PC-3 (cell line): ENCODE measurements around the gene CLRN1. TPM values are rescaled to one million over a fixed set of nuclear protein-coding genes. Genes with fewer than 3 reads are reported as not detected.
"Not testable (repeated sequence)": the region's sequence is repeated elsewhere in the genome, so short reads cannot be mapped to it uniquely, and the experiment has no call there.

Experiments used
- ATAC-seq: fragments of 200-7000 bp; cut with Tn5 transposase; 2 replicates; pipeline ENCODE4 v1.9.1; 2020; ENCODE audit warnings: mild to moderate bottlenecking, moderate library complexity
- BruUV-seq: library from RNA; stranded (reverse); fragments of 400-500 nt; replicated peaks from 2 replicates; lab custom pipeline; 2021; lab: Mats Ljungman, UMichigan
- CTCF ChIA-PET: fragments of 300-600 bp; sonication (Branson Sonifier 250); formaldehyde crosslinking; loops from one replicate; lab custom pipeline; 2022; ENCODE audit warnings: antibody characterized with exemption; lab: Charles Lee
- POLR2A ChIA-PET: fragments of 300-600 bp; sonication (Branson Sonifier 250); formaldehyde crosslinking; loops from one replicate; lab custom pipeline; 2022; ENCODE audit warnings: antibody characterized with exemption; ENCODE audit not compliant: unreplicated experiment; lab: Charles Lee
- DNase-seq: peaks from one replicate; pipeline ENCODE4 v3.0.0-alpha.2; 2015
- H2AFZ ChIP-seq: fragments of 300-600 bp; sonication (generic); 2 replicates; pipeline ENCODE4 v1.6.0; 2016; ENCODE audit warnings: antibody characterized with exemption, low read length
- H3F3A ChIP-seq: fragments of 300-600 bp; sonication (generic); one replicate; pipeline ENCODE4 v1.6.0; 2017; ENCODE audit warnings: antibody characterized with exemption, low read length, control low read depth, mild to moderate bottlenecking; ENCODE audit not compliant: unreplicated experiment
- H3K27ac ChIP-seq: fragments of 300-600 bp; sonication (generic); 2 replicates; pipeline ENCODE4 v1.5.1; 2016; ENCODE audit warnings: mild to moderate bottlenecking, low read length
- H3K27me3 ChIP-seq: fragments of 300-600 bp; sonication (generic); 2 replicates; pipeline ENCODE4 v1.6.1; 2016; ENCODE audit warnings: low read length, mixed read lengths
- H3K36me3 ChIP-seq: fragments of 300-600 bp; sonication (generic); 2 replicates; pipeline ENCODE4 v1.6.1; 2016; ENCODE audit warnings: low read depth, mixed run types, low read length, mixed read lengths
- H3K4me1 ChIP-seq: fragments of 300-600 bp; sonication (generic); 2 replicates; pipeline ENCODE4 v1.5.1; 2016; ENCODE audit warnings: low read length; ENCODE audit not compliant: insufficient read depth
- H3K4me2 ChIP-seq: fragments of 300-600 bp; sonication (generic); 2 replicates; pipeline ENCODE4 v1.6.0; 2016; ENCODE audit warnings: low read length
- H3K4me3 ChIP-seq: fragments of 300-600 bp; sonication (generic); 2 replicates; pipeline ENCODE4 v1.5.1; 2016; ENCODE audit warnings: mild to moderate bottlenecking, low read length, mixed read lengths
- H3K79me2 ChIP-seq: fragments of 300-600 bp; sonication (generic); 2 replicates; pipeline ENCODE4 v1.6.1; 2017; ENCODE audit warnings: low read length, mixed read lengths
- H3K9ac ChIP-seq: fragments of 300-600 bp; sonication (generic); 2 replicates; pipeline ENCODE4 v1.6.0; 2016; ENCODE audit warnings: mild to moderate bottlenecking, low read length
- H3K9me2 ChIP-seq: fragments of 300-600 bp; sonication (generic); replicated peaks from 2 replicates; pipeline ENCODE4 v1.6.1; 2016; ENCODE audit warnings: mixed run types, low read length, mixed read lengths
- H3K9me3 ChIP-seq: fragments of 300-600 bp; sonication (generic); 2 replicates; pipeline ENCODE4 v1.6.1; 2016; ENCODE audit warnings: low read length, mixed read lengths
- H4K20me1 ChIP-seq: fragments of 300-600 bp; sonication (generic); 2 replicates; pipeline ENCODE4 v1.6.1; 2016; ENCODE audit warnings: low read length, mixed read lengths
- EZH2 ChIP-seq: fragments of 300-600 bp; sonication (generic); IDR thresholded peaks from one replicate; pipeline ENCODE4 v1.6.1; 2017; ENCODE audit warnings: antibody characterized with exemption, mild to moderate bottlenecking, low read length; ENCODE audit not compliant: unreplicated experiment
- EZH2phosphoT487 ChIP-seq: fragments of 300-600 bp; sonication (generic); IDR thresholded peaks from 2 replicates; pipeline ENCODE4 v1.6.1; 2018; ENCODE audit warnings: mild to moderate bottlenecking, antibody characterized with exemption, low read length, borderline replicate concordance
- intact Hi-C: fragments of 100-400 bp; cut with micrococcal nuclease; formaldehyde crosslinking; loops from 2 replicates; pipeline ENCODE4 v1.9.0; 2023
- total RNA-seq: library from RNA; depleted of rRNA; stranded (reverse); fragments of >200 nt; gene quantifications from 2 replicates; pipeline ENCODE4 v1.2.3, GENCODE V29; 2014
- TF ChIP-seq, protein P1 (sequence below): fragments of 300-600 bp; sonication (generic); conservative IDR thresholded peaks from 2 replicates; pipeline ENCODE4 v1.5.1; 2017; ENCODE audit warnings: antibody characterized with exemption, low read depth, mild to moderate bottlenecking, low read length

The CLRN1 gene
- total RNA-seq, 1 experiment from 2014 or later: not detected

DNA sequence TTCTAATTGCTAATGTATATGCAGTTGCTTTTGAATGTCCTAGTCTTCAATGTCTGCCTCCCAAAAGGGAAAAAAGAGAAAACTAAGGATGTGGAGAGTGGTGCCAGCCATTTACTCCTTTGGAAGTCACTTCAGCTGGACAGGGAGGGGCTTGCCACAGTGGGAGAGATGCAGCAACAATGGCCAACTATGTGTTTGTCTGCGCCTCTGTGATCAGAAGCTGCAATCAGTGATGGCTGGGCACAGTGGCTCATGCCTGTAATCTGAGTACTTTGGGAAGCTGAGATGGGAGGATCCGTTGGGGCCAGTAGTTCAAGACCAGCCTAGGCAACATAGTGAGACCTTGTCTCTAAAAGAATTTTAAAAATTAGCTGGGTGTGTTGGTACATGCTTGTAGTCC, 16.7 kb upstream of the CLRN1 start:
- no peaks in the 10 kb centered on the region for H4K20me1 ChIP-seq
- CTCF ChIA-PET: no interaction called here

DNA sequence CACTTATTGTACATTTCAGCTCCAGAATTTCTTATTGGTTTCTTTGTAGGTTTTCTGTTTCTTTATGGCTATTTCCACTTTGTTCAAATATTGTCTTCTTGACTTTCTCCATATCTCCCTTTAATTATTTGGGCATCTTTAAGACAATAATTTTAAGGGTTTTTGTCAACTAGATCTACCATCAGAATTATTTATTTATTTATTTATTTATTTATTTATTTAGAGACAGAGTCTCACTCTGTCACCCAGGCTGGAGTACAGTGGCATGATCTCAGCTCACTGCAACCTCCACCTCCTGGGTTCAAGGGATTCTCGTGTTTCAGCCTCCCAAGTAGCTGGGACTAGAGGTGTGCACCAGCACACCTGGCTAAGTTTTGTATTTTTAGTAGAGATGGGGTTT, 15.9 kb upstream of the CLRN1 start:
- H3K79me2 ChIP-seq, CTCF ChIA-PET, H3K4me2 ChIP-seq, H3K9ac ChIP-seq, H3K9me2 ChIP-seq, H3K4me3 ChIP-seq, intact Hi-C loops, DNase-seq, ATAC-seq, H3K9me3 ChIP-seq, BruUV-seq, H3K36me3 ChIP-seq, POLR2A ChIA-PET, H2AFZ ChIP-seq, H4K20me1 ChIP-seq, H3K4me1 ChIP-seq, H3K27ac ChIP-seq, H3F3A ChIP-seq: not testable (repeated sequence)
- H3K27me3 ChIP-seq: peaks cover 83% of the 10 kb centered on the region

More for the DNA sequence above, 16.7 kb upstream of the CLRN1 start:
- Histone ChIP-seq H2AFZ (no peak overlapping the region), H3K4me3 (no peak overlapping the region), H3K79me2 (no peaks in the 10 kb centered on the region), H3K4me2 (no peak overlapping the region), H3K36me3 (no peaks in the 10 kb centered on the region), H3K27ac (no peak overlapping the region), H3K9me3 (no peaks in the 10 kb centered on the region), H3F3A (no peaks in the 10 kb centered on the region), H3K27me3 (peaks cover 80% of the 10 kb centered on the region), H3K4me1 (no peaks in the 10 kb centered on the region), H3K9me2 (no peaks in the 10 kb centered on the region), H3K9ac (no peak overlapping the region)
- intact Hi-C loops: no loop called here
- no peak for TF ChIP-seq EZH2
- TF ChIP-seq, protein P1, sequence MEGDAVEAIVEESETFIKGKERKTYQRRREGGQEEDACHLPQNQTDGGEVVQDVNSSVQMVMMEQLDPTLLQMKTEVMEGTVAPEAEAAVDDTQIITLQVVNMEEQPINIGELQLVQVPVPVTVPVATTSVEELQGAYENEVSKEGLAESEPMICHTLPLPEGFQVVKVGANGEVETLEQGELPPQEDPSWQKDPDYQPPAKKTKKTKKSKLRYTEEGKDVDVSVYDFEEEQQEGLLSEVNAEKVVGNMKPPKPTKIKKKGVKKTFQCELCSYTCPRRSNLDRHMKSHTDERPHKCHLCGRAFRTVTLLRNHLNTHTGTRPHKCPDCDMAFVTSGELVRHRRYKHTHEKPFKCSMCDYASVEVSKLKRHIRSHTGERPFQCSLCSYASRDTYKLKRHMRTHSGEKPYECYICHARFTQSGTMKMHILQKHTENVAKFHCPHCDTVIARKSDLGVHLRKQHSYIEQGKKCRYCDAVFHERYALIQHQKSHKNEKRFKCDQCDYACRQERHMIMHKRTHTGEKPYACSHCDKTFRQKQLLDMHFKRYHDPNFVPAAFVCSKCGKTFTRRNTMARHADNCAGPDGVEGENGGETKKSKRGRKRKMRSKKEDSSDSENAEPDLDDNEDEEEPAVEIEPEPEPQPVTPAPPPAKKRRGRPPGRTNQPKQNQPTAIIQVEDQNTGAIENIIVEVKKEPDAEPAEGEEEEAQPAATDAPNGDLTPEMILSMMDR: no peak
- no peak for TF ChIP-seq EZH2phosphoT487
- POLR2A ChIA-PET: no interaction called here
- ATAC-seq: no peak
- DNase-seq: no peak
- no TSS peak for BruUV-seq

DNA sequence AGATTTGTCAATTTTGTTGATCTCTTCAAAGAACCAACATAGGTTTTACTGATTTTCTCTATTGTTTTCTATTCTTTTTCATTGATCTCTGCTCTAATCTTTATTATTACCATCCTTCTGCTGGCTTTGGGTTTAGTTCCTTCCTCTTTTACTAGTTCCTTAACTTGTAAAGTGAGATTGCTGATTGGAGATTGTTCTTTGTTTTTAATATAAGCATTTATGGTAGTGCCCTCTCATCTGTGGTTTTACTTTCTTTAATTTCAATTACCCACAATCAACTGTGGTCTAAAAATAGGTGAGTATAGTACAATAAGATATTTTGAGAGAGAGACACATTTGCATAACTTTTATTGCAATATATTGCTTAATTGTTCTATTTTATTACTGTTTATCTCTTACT, 13.2 kb upstream of the CLRN1 start:
- Histone ChIP-seq H3K9me2 (no peaks in the 10 kb centered on the region), H3F3A (no peaks in the 10 kb centered on the region), H3K27ac (no peak overlapping the region), H3K9me3 (no peaks in the 10 kb centered on the region), H3K36me3 (no peaks in the 10 kb centered on the region), H3K79me2 (no peaks in the 10 kb centered on the region), H3K4me1 (no peaks in the 10 kb centered on the region), H3K27me3 (peaks cover 81% of the 10 kb centered on the region), H3K9ac (no peak overlapping the region), H2AFZ (no peak overlapping the region), H3K4me2 (no peak overlapping the region), H3K4me3 (no peak overlapping the region), H4K20me1 (no peaks in the 10 kb centered on the region)
- DNase-seq (no peak), ATAC-seq (no peak)
- BruUV-seq: no TSS peak
- POLR2A ChIA-PET: no interaction called here
- TF ChIP-seq EZH2phosphoT487 (no peak), EZH2 (no peak)
- TF ChIP-seq, protein P1: no peak
- CTCF ChIA-PET: no interaction called here
- intact Hi-C loops: no loop called here
